NOMO-1 treated with DMSO at 0.1 percent for 48 hours (cell line): ENCODE data around the gene MRC1.

ENCODE experiments used
- DNase-seq: peaks from one replicate; lab custom pipeline; 2025; ENCODE audit not compliant: unreplicated experiment; lab: John Stamatoyannopoulos, UW

MRC1 gene

DNA sequence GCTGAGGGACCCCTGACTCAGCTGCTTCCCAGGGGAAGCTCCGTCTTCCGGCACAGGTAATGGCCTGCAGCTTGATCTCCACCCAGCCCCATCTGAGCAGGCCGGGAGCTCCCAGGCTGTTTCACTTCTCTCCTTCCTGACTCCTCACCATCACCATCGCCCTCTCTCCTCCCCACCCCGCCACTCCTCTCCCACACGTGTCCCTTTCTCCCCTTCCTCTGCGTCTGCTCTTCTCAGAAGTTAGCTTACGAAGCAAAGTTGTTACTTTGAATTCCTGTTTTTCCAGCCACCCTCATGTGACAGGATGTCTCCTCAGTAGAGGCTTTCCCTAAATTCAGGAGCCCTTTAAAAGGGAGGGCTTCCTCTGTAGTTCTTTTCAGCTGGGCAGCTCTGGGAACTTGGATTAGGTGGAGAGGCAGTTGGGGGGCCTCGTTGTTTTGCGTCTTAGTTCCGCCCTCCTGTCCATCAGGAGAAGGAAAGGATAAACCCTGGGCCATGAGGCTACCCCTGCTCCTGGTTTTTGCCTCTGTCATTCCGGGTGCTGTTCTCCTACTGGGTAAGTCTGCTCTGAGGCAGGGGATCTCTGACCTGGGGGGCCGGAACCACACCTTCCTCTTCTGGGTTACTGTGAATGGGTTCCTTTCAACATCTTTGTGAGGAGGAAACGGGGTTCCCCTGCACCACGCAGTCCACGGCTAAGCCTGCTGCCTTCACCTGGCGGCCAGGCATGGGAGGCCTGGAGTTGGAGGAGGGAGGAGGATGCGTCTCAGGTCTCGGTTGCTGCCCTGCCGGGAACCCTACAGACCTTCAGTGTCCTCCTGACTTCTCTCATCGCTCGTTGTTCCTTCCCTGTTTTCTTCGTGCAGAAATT, at the start of gene MRC1:
TSS of gene MRC1 (plus strand) at position 378 of the 871 bp plus-strand sequence. CDS start at position 496, 118 bp downstream.
- no peak for DNase-seq

DNA sequence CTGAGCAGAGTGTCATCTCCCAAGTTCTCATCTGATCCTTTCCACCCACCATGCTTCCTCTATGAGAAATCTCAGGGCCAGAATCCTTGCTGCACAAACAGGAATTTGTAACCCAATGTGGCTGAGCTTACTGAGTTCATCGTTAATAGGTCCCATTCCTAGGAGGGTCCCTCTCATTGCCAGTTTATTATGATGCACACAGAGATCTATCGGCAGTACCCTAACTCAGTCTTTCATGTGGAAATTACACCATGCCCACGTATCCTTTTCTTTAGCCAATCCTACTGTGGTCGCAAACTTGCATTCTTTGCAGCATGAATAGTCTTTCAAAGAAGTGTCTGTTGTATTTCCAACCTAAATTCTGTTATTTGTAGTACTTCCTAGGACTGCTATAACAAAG, 45.0 kb upstream of the MRC1 start:
- no peak for DNase-seq

DNA sequence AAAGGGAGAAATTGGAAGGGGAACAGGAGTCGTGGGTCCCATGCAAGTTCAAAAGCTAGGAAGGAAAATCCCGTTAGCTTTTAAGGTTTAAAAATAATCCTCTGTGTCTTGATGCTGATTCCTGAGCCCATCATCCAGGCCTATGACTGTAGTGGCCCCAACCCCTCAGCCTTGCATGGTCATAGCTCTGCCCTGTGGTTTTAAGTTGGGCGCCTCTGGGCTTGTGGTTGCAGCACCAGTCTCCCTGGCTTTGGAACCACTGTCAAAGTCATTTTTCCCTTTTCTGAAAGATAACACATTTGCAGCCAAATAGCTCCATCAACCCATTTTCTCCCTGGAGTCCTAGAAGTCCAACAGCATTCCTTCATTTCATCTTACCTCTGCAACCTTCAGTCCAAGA, 43.5 kb upstream of the MRC1 start:
- no peak for DNase-seq

DNA sequence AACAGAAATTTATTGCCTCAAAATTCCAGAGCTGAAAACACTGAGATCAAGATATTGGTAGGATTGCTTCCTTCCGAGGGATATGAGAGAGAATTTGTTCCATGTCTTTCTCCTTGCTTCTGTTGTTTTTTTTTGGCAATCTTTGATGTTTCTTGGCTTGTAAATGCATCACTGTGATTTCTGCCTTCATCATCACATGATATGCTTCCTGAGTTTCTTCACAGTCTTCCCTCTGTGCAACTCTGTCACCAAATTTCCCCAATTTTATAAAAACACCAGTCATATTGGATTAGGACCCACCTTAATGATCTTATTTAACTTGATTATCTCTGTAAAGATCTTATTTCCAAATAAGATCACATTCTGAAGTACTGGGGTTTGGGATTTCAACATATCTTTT, 42.4 kb upstream of the MRC1 start:
- DNase-seq, result no peak

GRCh38 chr10:17768496-17768895, 40.7 kb upstream of the MRC1 start:
- DNase-seq, result no peak

DNA sequence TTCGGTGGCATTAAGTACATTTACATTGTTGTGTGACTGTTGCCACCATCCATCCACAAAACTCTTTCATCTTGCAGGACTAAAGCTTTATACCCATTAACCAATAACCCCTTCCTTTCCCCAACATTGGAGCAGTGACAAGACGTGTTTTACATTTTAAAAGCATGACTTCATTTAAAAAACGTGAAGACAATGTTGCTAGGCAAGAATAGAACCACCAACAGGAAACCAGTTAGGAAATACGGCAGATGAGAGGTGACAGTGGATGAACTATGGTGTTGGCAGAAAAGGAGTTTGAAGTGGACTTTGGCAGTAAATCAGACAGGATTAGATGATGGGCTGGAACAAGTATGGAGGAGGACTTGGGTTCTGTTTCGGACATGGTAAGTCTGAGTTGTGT, 40.2 kb upstream of the MRC1 start:
- DNase-seq, result peak; percentile 15

GRCh38 chr10:17771017-17771416, 38.1 kb upstream of the MRC1 start:
- DNase-seq, result peak; percentile 84

GRCh38 chr10:17779784-17780183, 29.4 kb upstream of the MRC1 start:
- DNase-seq, result no peak

DNA sequence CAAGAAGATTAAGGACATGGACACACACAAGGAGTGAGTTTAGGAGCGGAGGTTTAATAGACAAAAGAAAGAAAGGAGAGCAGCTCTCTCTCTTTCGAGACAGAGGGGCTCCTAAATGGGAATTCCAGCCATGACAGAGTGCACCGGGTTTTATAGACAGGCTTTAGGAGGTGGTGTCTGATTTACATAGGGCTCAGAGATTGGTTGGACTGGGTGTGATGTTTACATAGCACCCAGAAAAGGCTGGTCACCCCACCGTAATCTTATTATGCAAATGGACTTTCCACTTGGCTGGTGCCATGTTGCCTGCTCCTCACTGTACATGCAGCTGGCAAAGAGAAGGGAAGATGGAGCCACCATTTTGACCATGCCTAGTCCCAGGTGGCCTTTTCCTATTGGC, 28.4 kb upstream of the MRC1 start:
- DNase-seq, result no peak

GRCh38 chr10:17781856-17782255, 27.3 kb upstream of the MRC1 start:
- no peak for DNase-seq

GRCh38 chr10:17782921-17783665, 26.1 kb upstream of the MRC1 start:
- DNase-seq, result no peak

DNA sequence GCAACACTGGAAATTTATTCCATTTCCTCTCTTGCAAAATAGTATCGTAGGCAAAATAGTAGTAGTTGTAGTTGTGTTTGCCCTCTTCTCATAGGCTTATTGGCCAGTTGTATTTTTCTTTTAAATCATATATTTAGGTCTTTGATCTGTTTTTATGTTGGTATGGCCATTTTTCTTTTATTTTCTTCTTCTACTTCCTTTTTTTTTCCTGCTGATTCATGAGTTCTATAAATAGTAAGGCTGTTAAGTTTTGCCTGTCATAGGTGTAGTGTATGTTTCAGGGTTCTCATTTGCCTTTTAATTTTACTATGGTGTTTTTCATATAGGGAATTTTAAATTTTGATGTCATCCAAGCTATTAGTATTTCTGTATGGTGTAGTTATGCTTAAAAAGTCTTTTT, 25.4 kb upstream of the MRC1 start:
- DNase-seq, result peak; percentile 38

GRCh38 chr10:17784688-17785087, 24.5 kb upstream of the MRC1 start:
- DNase-seq, result no peak

DNA sequence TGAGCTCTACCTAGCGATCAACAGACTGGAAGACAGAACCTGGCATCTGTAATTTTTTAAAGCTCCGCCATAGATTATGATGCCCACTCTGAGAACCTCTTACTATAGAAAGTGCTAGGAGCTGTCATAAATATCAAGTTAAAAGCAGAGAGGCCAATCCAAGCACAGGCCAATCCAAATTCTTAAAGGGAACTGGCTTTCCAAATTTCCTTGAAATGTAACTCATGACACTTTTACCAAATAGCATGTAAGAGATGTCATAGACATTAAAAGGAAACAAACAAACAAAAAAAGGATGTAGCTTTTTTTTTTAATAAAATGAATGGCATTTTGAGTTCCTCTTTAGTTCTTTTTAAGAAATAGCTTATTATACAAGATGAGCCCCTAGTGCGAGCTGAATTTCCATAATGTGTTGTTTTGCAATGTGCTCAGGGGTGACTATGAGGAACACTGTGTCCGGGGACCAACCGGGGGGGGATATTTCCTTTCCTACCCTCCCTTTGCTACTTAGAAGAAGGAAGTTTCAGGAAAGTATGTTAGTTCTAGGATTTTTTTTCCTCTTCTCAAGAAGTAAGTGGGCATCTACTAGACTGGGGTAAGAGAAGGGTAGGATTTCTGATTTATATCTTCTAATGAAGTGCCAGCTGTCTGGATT, 23.7 kb upstream of the MRC1 start:
- peak; percentile 48 for DNase-seq

- DNase-seq, result no peak
Observed at GRCh38 chr10:17787087-17787961, 21.8 kb upstream of the MRC1 start.

DNA sequence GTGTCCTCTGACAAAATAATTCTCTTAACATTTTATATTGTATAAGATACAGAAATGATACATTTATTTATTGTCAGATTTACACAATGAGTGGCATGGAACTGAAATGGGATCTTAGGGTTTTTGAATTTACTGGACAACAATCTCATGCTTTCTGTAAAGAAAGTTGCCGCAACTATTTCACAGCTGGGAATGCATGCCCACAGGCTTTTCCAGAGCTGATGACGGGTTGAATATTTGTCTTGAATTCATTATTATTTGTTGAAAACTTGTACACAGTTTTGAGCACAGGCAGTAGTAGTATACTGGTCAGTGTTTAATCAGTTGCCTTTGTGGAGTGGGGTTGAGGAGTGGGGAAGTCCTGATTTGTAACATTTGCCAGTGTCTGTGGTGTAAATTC, 20.5 kb upstream of the MRC1 start:
- DNase-seq, result no peak

GRCh38 chr10:17789396-17789795, 19.8 kb upstream of the MRC1 start:
- DNase-seq, result no peak

DNA sequence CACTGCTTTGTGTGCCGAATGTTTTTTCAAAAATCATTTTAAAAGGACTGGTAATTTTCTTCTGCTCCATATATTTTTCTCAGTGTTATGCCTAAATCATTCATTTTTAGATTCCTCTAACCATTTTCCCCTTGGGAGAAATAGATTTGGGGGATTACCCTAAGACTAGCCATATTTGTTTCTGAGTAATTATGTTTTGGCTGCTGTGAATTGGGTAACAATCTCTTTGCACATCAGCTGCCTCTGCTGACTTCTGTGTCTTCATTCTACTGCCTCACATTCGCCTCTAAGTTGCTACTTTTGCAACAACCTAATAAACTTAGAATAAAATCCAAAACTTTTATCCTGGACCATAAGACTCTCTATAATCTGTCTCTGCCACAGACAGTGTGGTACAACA, 18.5 kb upstream of the MRC1 start:
- DNase-seq, result no peak

DNA sequence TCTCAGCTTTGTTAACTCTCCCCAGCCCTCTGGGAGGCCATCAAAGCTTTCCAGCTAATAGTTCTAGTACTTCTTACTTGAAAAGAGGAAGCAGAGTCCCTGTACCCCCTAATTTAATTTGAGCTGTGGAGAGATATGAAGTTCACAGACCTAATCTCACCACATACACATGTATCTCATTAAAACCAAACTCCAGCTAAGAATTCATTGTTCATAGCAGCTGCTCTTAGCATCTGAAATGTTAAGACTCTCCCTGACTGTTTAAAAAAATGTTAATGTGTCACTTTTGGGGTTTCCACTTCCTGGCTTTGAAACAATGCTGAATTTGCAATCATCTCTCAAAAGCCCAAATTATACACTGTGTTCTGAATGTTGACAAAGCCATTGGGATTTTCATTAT, 16.2 kb upstream of the MRC1 start:
- peak; percentile 18 for DNase-seq

GRCh38 chr10:17793823-17794644, 15.1 kb upstream of the MRC1 start:
- DNase-seq, result no peak
